Measurements from ENCODE around the gene PLCXD3. TPM values are rescaled to one million over a fixed set of nuclear protein-coding genes. Genes with fewer than 3 reads are reported as not detected.

The PLCXD3 gene
- total and polyA plus RNA-seq, 10 of the 15 experiments (the other 5 are each of a cell fraction or from before 2014, with no cell fraction given), result not detected

GRCh38 chr5:41289970-41290464 is 220.4 kb downstream of the PLCXD3 start:
- FAIRE-seq (no peak), ATAC-seq (no peak), DNase-seq (ENCODE audit: low read depth, low spot score) (no peak)
- Histone ChIP-seq H3K4me2 (ENCODE audit: control insufficient read depth, insufficient read depth) (no peak overlapping the region), H3K27me3 (replicated peaks in 1 of 2; ENCODE audit: control insufficient read depth in 2 of 2, insufficient read depth in 2 of 2, low read length in 1 of 2) (no peaks in the 10 kb centered on the region), H3K4me3 (no peak overlapping the region), H3K9ac (ENCODE audit: control insufficient read depth, insufficient read depth, low read length) (no peak overlapping the region), H4K20me1 (ENCODE audit: control insufficient read depth, insufficient read depth) (no peaks in the 10 kb centered on the region), H3K79me2 (ENCODE audit: control insufficient read depth, insufficient read depth, low read length) (no peaks in the 10 kb centered on the region), H2AFZ (ENCODE audit: control insufficient read depth, low read depth, low read length) (no peak overlapping the region), H3K9me3 (replicated peaks; ENCODE audit: control insufficient read depth, insufficient read depth, low read length) (no peaks in the 10 kb centered on the region; the same call in 2 of the 3 replicates), H3K4me1 (ENCODE audit: control insufficient read depth, insufficient read depth, low read length) (no peaks in the 10 kb centered on the region), H3K36me3 (ENCODE audit: control insufficient read depth in 2 of 2, insufficient read depth in 2 of 2, low read length in 1 of 2) (no peaks in the 10 kb centered on the region), H3K27ac (ENCODE audit: control insufficient read depth, insufficient read depth) (no peak overlapping the region)
- in situ Hi-C loops (cut with MboI) (loop anchor here (25.0 kb wide), 1 partner anchor 547 kb away; no protein-coding TSS in a partner anchor), intact Hi-C loops (cut with micrococcal nuclease; ENCODE audit: unreplicated experiment) (no loop called here)
- RAD21 ChIA-PET (ENCODE audit: unreplicated experiment), result no interaction called here
- no peak for TF ChIP-seq JUNB (IDR thresholded peaks at IDR 0.05)
- no peak for TF ChIP-seq IRF5 (IDR thresholded peaks at IDR 0.05; ENCODE audit: borderline replicate concordance)
- no peak for TF ChIP-seq TBL1XR1 (IDR thresholded peaks at IDR 0.05; ENCODE audit: low read depth, low read length)
- TF ChIP-seq HCFC1 (IDR thresholded peaks at IDR 0.05; ENCODE audit: low read length), result no peak
- no peak for TF ChIP-seq NFIC (IDR thresholded peaks at IDR 0.05; ENCODE audit: low read depth, low read length)
- no peak for TF ChIP-seq ZBED1 (IDR thresholded peaks at IDR 0.05; ENCODE audit: borderline replicate concordance)
- no peak for TF ChIP-seq SPI1 (IDR thresholded peaks at IDR 0.05; ENCODE audit: borderline replicate concordance, insufficient read depth, low read depth, low read length)
- no peak for TF ChIP-seq BACH1 (IDR thresholded peaks at IDR 0.05; ENCODE audit: borderline replicate concordance)
- TF ChIP-seq MAX (IDR thresholded peaks at IDR 0.05; ENCODE audit: low read depth, low read length), result no peak
- TF ChIP-seq ELK1 (IDR thresholded peaks at IDR 0.05; ENCODE audit: low read depth, low read length), result no peak
- TF ChIP-seq NR2C2 (IDR thresholded peaks at IDR 0.05; ENCODE audit: borderline replicate concordance, control insufficient read depth, insufficient read length, low read depth), result no peak
- no peak for TF ChIP-seq WRNIP1 (IDR thresholded peaks at IDR 0.05; ENCODE audit: borderline replicate concordance, low read depth, low read length)
- TF ChIP-seq SMARCA5 (IDR thresholded peaks at IDR 0.05), result no peak
- no peak for TF ChIP-seq NRF1 (conservative IDR thresholded peaks at IDR 0.05; ENCODE audit: low read depth, low read length)
- TF ChIP-seq CEBPZ (IDR thresholded peaks at IDR 0.05; ENCODE audit: low read depth, low read length), result no peak
- TF ChIP-seq KLF5 (IDR thresholded peaks at IDR 0.05; ENCODE audit: partially characterized antibody), result no peak
- TF ChIP-seq MXI1 (IDR thresholded peaks at IDR 0.05; ENCODE audit: low read depth, low read length), result no peak
- TF ChIP-seq POLR2A (IDR thresholded peaks at IDR 0.05; ENCODE audit: low read depth, low read length), result no peak
- no TSS peak for BruUV-seq (replicated peaks)
- POLR2A ChIA-PET, result no interaction called here
- SMC1A ChIA-PET (ENCODE audit: uncharacterized antibody, unreplicated experiment), result no interaction called here
- CTCF ChIA-PET, result no interaction called here
- 0% methylated on average over 4 of the region's 4 CpGs for WGBS (ENCODE audit: insufficient coverage, insufficient replicate concordance, low lambda C conversion rate, missing lambda C conversion rate)
